Measurements from ENCODE around the gene DSE. TPM values are rescaled to one million over a fixed set of nuclear protein-coding genes. Genes with fewer than 3 reads are reported as not detected.

DSE gene
- total and polyA plus RNA-seq, 2 donors (not counting 1 experiment from before 2014, with no cell fraction given) = 8.3 to 8.6 TPM

DNA sequence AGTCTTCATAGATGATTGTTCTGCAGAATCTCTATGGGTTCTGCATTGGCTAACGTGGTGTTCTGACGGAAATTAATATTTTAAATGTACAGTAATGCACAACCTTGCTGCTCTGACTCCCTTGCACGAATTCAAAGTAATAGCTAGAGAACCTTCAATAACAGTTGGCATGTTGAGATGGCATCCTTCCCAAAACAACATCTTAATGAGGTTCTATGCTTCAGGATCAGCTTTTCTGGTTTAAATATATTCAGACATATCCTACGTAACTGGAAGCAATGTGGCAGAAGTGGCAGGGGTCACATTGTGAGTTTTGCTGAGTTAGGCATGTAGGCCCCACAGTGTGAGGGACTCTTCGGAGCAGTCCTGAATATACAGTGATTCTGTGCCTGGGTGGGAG is 25.7 kb downstream of the DSE start:
- no peak overlapping the region for H2AFZ ChIP-seq (ENCODE audit: insufficient read depth, low read depth, low read length, poor library complexity, severe bottlenecking)
- 100% methylated on average over 2 of the region's 5 CpGs for WGBS (ENCODE audit: insufficient coverage)
- H3K4me3 ChIP-seq (ENCODE audit: control extremely low read depth in 1 of 5, extremely low read depth in 1 of 5, insufficient read depth in 1 of 5, low read depth in 2 of 5, low read length in 4 of 5) = no peak overlapping the region
- H4K20me1 ChIP-seq (ENCODE audit: control insufficient read depth, insufficient read depth, low read length, poor library complexity, severe bottlenecking) = no peaks in the 10 kb centered on the region
- peak overlapping the region in 1 of 2 donors; percentile 63 for H3K27ac ChIP-seq (ENCODE audit: low read length in 2 of 2)
- H3K79me2 ChIP-seq (ENCODE audit: control insufficient read depth, insufficient read depth, low read length) = peaks cover 99% of the 10 kb centered on the region
- peaks cover 47% of the 10 kb centered on the region for H3K4me1 Mint-ChIP-seq
- peaks cover 0 to 11% of the 10 kb centered on the region in 2 experiments for H3K36me3 ChIP-seq (replicated peaks in 1 of 2; ENCODE audit: control extremely low read depth in 1 of 2, control insufficient read depth in 1 of 2, extremely low read depth in 1 of 2, insufficient read depth in 2 of 2, low read length in 1 of 2)
- peaks cover 43 to 49% of the 10 kb centered on the region in 2 donors for H3K4me1 ChIP-seq (ENCODE audit: control insufficient read depth in 2 of 2, insufficient read depth in 2 of 2, low read length in 2 of 2)
- no peaks in the 10 kb centered on the region for H3K9me3 Mint-ChIP-seq (ENCODE audit: insufficient read depth)
- no peaks in the 10 kb centered on the region for H3K27me3 ChIP-seq (replicated peaks in 1 of 4; ENCODE audit: control extremely low read depth in 1 of 4, control insufficient read depth in 3 of 4, insufficient read depth in 4 of 4, low read length in 3 of 4)
- H3K4me3 Mint-ChIP-seq = no peak overlapping the region
- no peak overlapping the region for H3K9ac ChIP-seq (ENCODE audit: low read length)
- peak overlapping the region; percentile 60 for H3K27ac Mint-ChIP-seq
- intact Hi-C loops (cut with micrococcal nuclease) = no loop called here
- H3K4me2 ChIP-seq (replicated peaks; ENCODE audit: low read depth, low read length, poor library complexity, severe bottlenecking) = peak overlapping the region; percentile 48
- ChIA-PET POLR2A (no interaction called here), CTCF (interaction anchor here (0.8 to 2.0 kb wide), 3 partner anchors 9 to 109 kb away, joined by 3 to 5 read pairs (median 3); no protein-coding TSS in a partner anchor)
- H3K9me3 ChIP-seq (ENCODE audit: control extremely low read depth in 1 of 3, control insufficient read depth in 2 of 3, insufficient read depth in 1 of 3, low read length in 2 of 3) = no peaks in the 10 kb centered on the region
- H3K27me3 Mint-ChIP-seq = no peaks in the 10 kb centered on the region
- DNase-seq = no peak
- TF ChIP-seq EZH2 (IDR thresholded peaks at IDR 0.05; ENCODE audit: borderline replicate concordance, insufficient read depth, low read depth, low read length, poor library complexity, severe bottlenecking) = no peak
- TF ChIP-seq, protein P1, sequence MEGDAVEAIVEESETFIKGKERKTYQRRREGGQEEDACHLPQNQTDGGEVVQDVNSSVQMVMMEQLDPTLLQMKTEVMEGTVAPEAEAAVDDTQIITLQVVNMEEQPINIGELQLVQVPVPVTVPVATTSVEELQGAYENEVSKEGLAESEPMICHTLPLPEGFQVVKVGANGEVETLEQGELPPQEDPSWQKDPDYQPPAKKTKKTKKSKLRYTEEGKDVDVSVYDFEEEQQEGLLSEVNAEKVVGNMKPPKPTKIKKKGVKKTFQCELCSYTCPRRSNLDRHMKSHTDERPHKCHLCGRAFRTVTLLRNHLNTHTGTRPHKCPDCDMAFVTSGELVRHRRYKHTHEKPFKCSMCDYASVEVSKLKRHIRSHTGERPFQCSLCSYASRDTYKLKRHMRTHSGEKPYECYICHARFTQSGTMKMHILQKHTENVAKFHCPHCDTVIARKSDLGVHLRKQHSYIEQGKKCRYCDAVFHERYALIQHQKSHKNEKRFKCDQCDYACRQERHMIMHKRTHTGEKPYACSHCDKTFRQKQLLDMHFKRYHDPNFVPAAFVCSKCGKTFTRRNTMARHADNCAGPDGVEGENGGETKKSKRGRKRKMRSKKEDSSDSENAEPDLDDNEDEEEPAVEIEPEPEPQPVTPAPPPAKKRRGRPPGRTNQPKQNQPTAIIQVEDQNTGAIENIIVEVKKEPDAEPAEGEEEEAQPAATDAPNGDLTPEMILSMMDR (IDR thresholded peaks at IDR 0.05) = no peak
- peak; percentile 15 for ATAC-seq (ENCODE audit: low read depth)

- DNase-seq = no peak
- TF ChIP-seq EZH2 (IDR thresholded peaks at IDR 0.05; ENCODE audit: borderline replicate concordance, insufficient read depth, low read depth, low read length, poor library complexity, severe bottlenecking) = no peak
- TF ChIP-seq, protein P1 (IDR thresholded peaks at IDR 0.05) = no peak
- peaks cover 0 to 11% of the 10 kb centered on the region in 2 experiments for H3K36me3 ChIP-seq (replicated peaks in 1 of 2; ENCODE audit: control extremely low read depth in 1 of 2, control insufficient read depth in 1 of 2, extremely low read depth in 1 of 2, insufficient read depth in 2 of 2, low read length in 1 of 2)
- H3K9me3 ChIP-seq (ENCODE audit: control extremely low read depth in 1 of 3, control insufficient read depth in 2 of 3, insufficient read depth in 1 of 3, low read length in 2 of 3) = no peaks in the 10 kb centered on the region
- H4K20me1 ChIP-seq (ENCODE audit: control insufficient read depth, insufficient read depth, low read length, poor library complexity, severe bottlenecking) = no peaks in the 10 kb centered on the region
- Mint-ChIP-seq H3K27ac (no peak overlapping the region), H3K27me3 (no peaks in the 10 kb centered on the region), H3K4me1 (peaks cover 37% of the 10 kb centered on the region), H3K4me3 (no peak overlapping the region), H3K9me3 (ENCODE audit: insufficient read depth) (no peaks in the 10 kb centered on the region)
- no peak overlapping the region for H3K4me2 ChIP-seq (replicated peaks; ENCODE audit: low read depth, low read length, poor library complexity, severe bottlenecking)
- H3K79me2 ChIP-seq (ENCODE audit: control insufficient read depth, insufficient read depth, low read length) = peaks cover 100% of the 10 kb centered on the region
- no peaks in the 10 kb centered on the region for H3K27me3 ChIP-seq (replicated peaks in 1 of 4; ENCODE audit: control extremely low read depth in 1 of 4, control insufficient read depth in 3 of 4, insufficient read depth in 4 of 4, low read length in 3 of 4)
- ATAC-seq (ENCODE audit: low read depth) = no peak
- no CpG with 5 or more reads among the region's 1 CpG for WGBS (ENCODE audit: insufficient coverage)
- POLR2A ChIA-PET = interaction anchor here (1.2 kb wide), 1 partner anchor 12 kb away, joined by 3 read pairs; no protein-coding TSS in a partner anchor
- no peak overlapping the region for H2AFZ ChIP-seq (ENCODE audit: insufficient read depth, low read depth, low read length, poor library complexity, severe bottlenecking)
- intact Hi-C loops (cut with micrococcal nuclease) = no loop called here
- peaks cover 30 to 35% of the 10 kb centered on the region in 2 donors for H3K4me1 ChIP-seq (ENCODE audit: control insufficient read depth in 2 of 2, insufficient read depth in 2 of 2, low read length in 2 of 2)
- H3K9ac ChIP-seq (ENCODE audit: low read length) = no peak overlapping the region
- CTCF ChIA-PET = no interaction called here
- H3K27ac ChIP-seq (ENCODE audit: low read length in 2 of 2) = peak overlapping the region in 1 of 2 donors; percentile 40
- no peak overlapping the region for H3K4me3 ChIP-seq (ENCODE audit: control extremely low read depth in 1 of 5, extremely low read depth in 1 of 5, insufficient read depth in 1 of 5, low read depth in 2 of 5, low read length in 4 of 5)
Observed at GRCh38 chr6:116397914-116398313, 27.2 kb downstream of the DSE start.
